Right lobe of liver (tissue), 4 donors: ENCODE results near the gene RAB5IF.

ENCODE experiments used
- CTCF ChIP-seq, 4 donors: fragments of 200-600 bp in 3 of 4; fragments of 450-650 bp in 1 of 4; IDR thresholded peaks; one replicate each; pipeline versions ENCODE4 v1.5.1 to v1.8.0; 2016 to 2022; ENCODE audit warnings: antibody characterized with exemption in 4 of 4, mild to moderate bottlenecking in 2 of 4
- POLR2A ChIP-seq: fragments of 450-650 bp; IDR thresholded peaks from one replicate; pipeline ENCODE4 v1.6.1; 2017; ENCODE audit warnings: antibody characterized with exemption, mild to moderate bottlenecking
- donor health status: DM: no; HTN: no; CAD: no.
- donor health status: DM: no; HTN: no; CAD: no.
- donor health status: DM: no; HTN: yes; CAD: no.

GRCh38 chr20:36632487-36633284 is 27.1 kb downstream of the RAB5IF start:
- TF ChIP-seq CTCF (IDR thresholded peaks at IDR 0.05) = no peak
- TF ChIP-seq POLR2A = no peak
